ENCODE data around the gene RRP1B.

RRP1B gene

DNA sequence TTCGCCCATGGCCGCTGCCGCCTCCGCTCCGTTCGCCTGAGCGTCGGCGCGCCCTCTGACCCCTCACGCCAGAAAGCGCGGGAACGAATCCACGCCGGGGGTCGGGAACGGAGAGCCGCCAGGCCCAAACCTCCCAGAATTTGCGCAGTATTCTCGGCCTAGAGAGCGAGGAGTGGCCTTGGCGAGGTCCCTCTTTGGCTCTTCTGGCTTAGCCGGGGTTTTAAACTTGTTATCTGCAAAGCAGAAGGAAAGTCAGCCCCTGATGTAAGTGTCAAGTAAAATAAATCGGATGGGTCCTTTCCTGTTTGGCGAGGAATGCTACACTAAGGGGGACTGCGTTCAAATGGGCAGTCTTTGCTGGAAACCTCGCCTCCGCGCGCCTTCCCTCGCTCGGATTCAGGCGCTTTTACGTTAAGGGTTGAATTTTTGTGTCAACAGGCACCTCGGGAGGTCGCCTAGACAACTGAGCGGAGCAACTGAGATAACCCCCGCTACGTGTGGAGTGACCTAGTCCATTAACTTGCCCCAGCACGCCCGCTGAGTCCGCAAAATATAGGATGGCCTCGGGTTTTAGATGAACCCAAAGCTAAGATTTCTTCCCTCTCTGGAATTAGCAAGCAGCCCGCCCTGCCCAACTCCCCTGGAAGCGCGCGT lies 1.1 kb upstream of the RRP1B start:
- Histone ChIP-seq H3K27ac (ENCODE audit: low read length) (no peak overlapping the region), H3K27me3 (ENCODE audit: low read depth, low read length) (no peaks in the 10 kb centered on the region), H3K4me3 (ENCODE audit: low read depth in 1 of 2, low read length in 2 of 2) (no peak overlapping the region), H3K9me3 (ENCODE audit: control insufficient read depth in 1 of 2, low read length in 2 of 2) (no peaks in the 10 kb centered on the region), H3K4me1 (ENCODE audit: control insufficient read depth in 1 of 2, insufficient read depth in 2 of 2, low read length in 2 of 2) (peaks cover 0 to 18% of the 10 kb centered on the region in 2 donors), H3K36me3 (ENCODE audit: control insufficient read depth in 1 of 2, insufficient read depth in 2 of 2, low read length in 2 of 2) (no peaks in the 10 kb centered on the region)

DNA sequence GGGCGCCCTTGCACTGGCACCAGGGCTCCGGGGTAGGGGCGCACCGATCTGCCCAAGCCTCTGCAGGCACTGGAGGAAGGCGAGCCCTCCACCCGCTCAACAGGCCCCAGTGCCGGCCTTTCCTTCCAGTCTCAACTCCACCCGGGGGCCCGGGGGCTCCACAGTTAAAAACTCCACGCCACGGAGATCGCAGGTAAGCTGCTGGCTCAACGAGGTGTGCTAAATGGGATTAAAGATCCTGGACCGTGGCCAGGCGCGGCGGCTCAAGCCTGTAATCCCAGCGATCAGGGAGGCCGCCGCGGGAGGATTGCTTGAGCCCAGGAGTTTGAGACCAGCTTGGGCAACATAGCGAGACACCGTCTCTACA lies 608 bp upstream of the RRP1B start:
- Histone ChIP-seq H3K4me3 (ENCODE audit: low read depth in 1 of 2, low read length in 2 of 2) (peak overlapping the region in 1 of 2 donors; percentile 95), H3K36me3 (ENCODE audit: control insufficient read depth in 1 of 2, insufficient read depth in 2 of 2, low read length in 2 of 2) (peaks cover 0 to 4% of the 10 kb centered on the region in 2 donors), H3K27me3 (ENCODE audit: low read depth, low read length) (no peaks in the 10 kb centered on the region)

DNA sequence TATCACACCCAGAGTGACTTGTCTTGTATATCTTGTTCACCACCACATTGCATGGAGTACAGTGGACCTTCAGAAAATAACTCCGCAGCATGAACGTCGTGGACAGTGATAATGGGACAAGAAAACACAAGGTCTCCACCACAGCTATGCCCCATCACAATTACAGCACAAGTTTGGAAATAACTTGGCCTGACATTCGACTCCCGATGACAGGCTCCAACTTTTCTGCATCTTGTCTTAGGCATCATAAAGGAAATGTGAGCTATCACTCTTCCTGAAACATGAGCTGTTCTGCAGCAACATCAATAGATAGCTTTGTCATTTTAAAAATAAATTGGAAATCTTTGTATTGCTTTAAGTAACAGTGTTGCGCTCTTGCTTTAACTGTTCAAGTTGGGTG lies 2.9 kb downstream of the RRP1B start:
- Histone ChIP-seq H3K36me3 (ENCODE audit: control insufficient read depth in 1 of 2, insufficient read depth in 2 of 2, low read length in 2 of 2) (peaks cover 2 to 20% of the 10 kb centered on the region in 2 donors), H3K27me3 (ENCODE audit: low read depth, low read length) (no peaks in the 10 kb centered on the region), H3K27ac (ENCODE audit: low read length) (no peak overlapping the region), H3K4me3 (ENCODE audit: low read depth in 1 of 2, low read length in 2 of 2) (no peak overlapping the region), H3K4me1 (ENCODE audit: control insufficient read depth in 1 of 2, insufficient read depth in 2 of 2, low read length in 2 of 2) (peaks cover 0 to 18% of the 10 kb centered on the region in 2 donors), H3K9me3 (ENCODE audit: control insufficient read depth in 1 of 2, low read length in 2 of 2) (no peaks in the 10 kb centered on the region)

More for the DNA sequence above, 608 bp upstream of the RRP1B start:
- peaks cover 0 to 18% of the 10 kb centered on the region in 2 donors for H3K4me1 ChIP-seq (ENCODE audit: control insufficient read depth in 1 of 2, insufficient read depth in 2 of 2, low read length in 2 of 2)
- no peak overlapping the region for H3K27ac ChIP-seq (ENCODE audit: low read length)
- no peaks in the 10 kb centered on the region for H3K9me3 ChIP-seq (ENCODE audit: control insufficient read depth in 1 of 2, low read length in 2 of 2)

DNA sequence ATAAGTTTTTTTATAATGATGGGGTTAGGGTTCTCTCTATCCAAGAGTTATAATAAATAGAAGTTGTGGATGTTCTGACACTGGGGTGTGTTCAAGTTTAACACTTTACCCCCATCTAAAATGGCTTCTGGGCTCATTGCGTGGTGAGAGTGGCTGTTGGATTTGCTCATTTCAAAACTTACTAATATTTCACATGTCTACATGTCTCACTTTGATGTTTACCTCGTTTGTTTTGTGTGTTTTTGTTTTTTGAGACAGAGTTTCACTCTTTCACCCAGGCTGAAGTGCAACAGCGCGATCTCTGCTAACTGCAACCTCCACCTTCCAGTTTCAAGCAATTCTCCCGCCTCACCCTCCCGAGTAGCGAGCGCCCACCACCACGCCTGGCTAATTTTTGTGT lies 3.7 kb downstream of the RRP1B start:
- Histone ChIP-seq H3K27me3 (ENCODE audit: low read depth, low read length) (no peaks in the 10 kb centered on the region), H3K4me1 (ENCODE audit: control insufficient read depth in 1 of 2, insufficient read depth in 2 of 2, low read length in 2 of 2) (peaks cover 0 to 18% of the 10 kb centered on the region in 2 donors), H3K27ac (ENCODE audit: low read length) (no peak overlapping the region), H3K36me3 (ENCODE audit: control insufficient read depth in 1 of 2, insufficient read depth in 2 of 2, low read length in 2 of 2) (peaks cover 2 to 20% of the 10 kb centered on the region in 2 donors), H3K9me3 (ENCODE audit: control insufficient read depth in 1 of 2, low read length in 2 of 2) (no peaks in the 10 kb centered on the region), H3K4me3 (ENCODE audit: low read depth in 1 of 2, low read length in 2 of 2) (no peak overlapping the region)

DNA sequence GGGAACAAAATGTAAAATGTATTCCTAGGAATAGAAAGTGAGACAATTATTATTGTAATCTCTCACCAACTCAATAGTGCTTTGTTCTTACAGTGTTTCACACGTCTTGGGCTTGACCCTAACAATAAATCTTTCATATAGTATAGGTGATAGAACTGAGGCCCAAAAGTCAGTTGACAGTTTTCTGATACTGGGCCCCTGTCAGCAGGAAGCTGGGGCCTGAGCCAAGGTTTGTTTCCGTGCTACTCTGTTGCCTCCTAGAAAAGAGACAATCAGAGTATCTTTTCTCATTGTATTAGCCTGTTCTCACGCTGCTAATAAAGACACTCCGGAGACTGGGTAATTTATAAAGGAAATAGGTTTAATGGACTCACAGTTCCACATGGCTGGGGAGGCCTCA lies 5.0 kb downstream of the RRP1B start:
- H3K27me3 ChIP-seq (ENCODE audit: low read depth, low read length), result no peaks in the 10 kb centered on the region
- no peaks in the 10 kb centered on the region for H3K9me3 ChIP-seq (ENCODE audit: control insufficient read depth in 1 of 2, low read length in 2 of 2)
- peaks cover 0 to 11% of the 10 kb centered on the region in 2 donors for H3K4me1 ChIP-seq (ENCODE audit: control insufficient read depth in 1 of 2, insufficient read depth in 2 of 2, low read length in 2 of 2)
- no peak overlapping the region for H3K27ac ChIP-seq (ENCODE audit: low read length)
- H3K36me3 ChIP-seq (ENCODE audit: control insufficient read depth in 1 of 2, insufficient read depth in 2 of 2, low read length in 2 of 2), result peaks cover 2 to 20% of the 10 kb centered on the region in 2 donors
- no peak overlapping the region for H3K4me3 ChIP-seq (ENCODE audit: low read depth in 1 of 2, low read length in 2 of 2)

DNA sequence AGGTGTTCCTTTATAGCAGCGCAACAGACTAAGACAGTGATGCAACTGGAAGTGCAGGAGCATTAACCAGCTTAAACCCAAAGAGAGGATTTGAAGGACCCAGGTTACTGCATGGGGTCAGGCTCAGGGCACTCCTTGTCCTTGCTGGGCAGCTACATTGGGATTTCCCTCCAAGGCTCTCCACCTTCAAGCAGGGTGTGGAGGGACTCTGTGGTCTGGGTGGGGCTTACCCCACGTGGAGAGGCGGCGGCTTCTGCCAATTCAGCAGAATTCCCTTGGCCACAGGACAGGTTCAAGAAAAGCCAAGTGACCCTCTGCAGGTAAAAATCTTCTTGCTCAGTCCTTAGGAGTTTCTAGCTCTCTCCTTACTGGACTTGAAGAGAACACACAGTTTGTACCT lies 6.5 kb downstream of the RRP1B start:
- Histone ChIP-seq H3K36me3 (ENCODE audit: control insufficient read depth in 1 of 2, insufficient read depth in 2 of 2, low read length in 2 of 2) (peaks cover 9 to 33% of the 10 kb centered on the region in 2 donors), H3K27ac (ENCODE audit: low read length) (no peak overlapping the region), H3K9me3 (ENCODE audit: control insufficient read depth in 1 of 2, low read length in 2 of 2) (no peaks in the 10 kb centered on the region), H3K27me3 (ENCODE audit: low read depth, low read length) (no peaks in the 10 kb centered on the region), H3K4me1 (ENCODE audit: control insufficient read depth in 1 of 2, insufficient read depth in 2 of 2, low read length in 2 of 2) (peaks cover 0 to 3% of the 10 kb centered on the region in 2 donors), H3K4me3 (ENCODE audit: low read depth in 1 of 2, low read length in 2 of 2) (no peak overlapping the region)

DNA sequence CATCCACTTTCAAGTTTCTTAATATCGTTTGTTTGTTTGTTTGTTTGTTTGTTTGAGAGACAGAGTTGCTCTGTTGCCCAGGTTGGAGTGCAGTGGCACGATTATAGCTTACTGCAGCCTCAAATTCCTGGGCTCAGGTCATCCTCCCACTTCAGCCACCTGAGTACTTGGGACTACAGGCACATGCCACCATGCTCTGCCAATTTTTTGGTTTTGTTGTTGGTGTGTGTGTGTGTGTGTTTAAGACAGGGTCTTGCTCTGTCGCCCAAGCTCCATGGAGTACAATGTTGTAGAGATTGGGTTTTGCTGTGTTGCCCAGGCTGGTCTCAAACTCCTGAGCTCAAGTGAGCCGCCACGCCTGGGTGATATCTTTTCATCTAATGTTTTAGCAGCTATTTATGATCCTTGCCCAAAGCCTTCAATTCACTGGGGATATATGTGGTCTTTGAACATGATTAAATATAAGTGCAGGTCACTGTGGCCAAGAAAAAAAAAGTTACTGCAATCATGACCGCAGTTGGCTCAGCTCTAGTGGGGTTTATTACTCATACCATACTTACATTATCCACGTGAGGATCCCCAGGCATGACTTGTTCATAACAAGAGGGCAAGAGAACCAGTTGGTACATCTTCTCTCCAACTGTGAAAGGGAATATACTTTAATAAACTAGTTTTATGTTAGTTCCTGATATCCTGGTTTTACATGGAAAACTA lies 8.0 kb downstream of the RRP1B start:
- H3K4me3 ChIP-seq (ENCODE audit: low read depth in 1 of 2, low read length in 2 of 2), result no peak overlapping the region

DNA sequence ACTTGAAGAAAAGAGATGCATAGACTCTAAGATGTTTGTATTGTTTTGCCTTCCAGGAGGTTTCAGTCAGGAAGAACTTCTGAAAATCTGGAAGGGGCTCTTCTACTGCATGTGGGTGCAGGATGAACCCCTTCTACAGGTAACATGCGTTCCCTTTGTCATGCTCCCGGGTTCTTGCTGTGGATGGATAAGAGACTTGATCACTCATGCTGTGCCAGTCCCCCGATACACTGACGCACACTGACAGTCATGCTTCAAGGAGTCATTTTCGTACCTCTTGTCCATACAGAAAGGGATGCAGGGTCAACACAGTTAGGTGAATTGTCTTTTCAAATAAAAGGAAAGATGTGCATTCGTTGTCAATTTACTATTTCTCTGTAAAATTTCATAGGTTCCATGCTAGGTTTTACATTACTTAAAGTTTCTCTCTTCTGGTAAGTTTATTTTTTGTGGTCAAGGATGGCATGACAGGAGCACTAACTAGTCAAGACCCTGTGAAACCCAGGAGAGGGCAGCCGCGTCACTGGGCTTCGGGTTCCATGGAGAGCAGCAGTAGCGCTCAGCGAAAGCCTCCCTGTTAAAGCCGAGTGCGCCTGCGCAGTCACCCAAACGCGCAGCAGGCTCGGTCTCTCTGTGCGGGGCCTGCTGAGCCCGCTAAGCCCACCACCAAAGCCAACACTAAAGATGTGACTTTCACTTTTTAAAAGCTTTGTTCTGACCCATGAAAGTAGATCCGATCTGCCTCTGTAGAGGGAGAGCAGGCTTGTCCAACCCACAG lies 10.7 kb downstream of the RRP1B start:
- H3K27me3 ChIP-seq (ENCODE audit: low read depth, low read length), result no peaks in the 10 kb centered on the region
- no peak overlapping the region for H3K4me3 ChIP-seq (ENCODE audit: low read depth in 1 of 2, low read length in 2 of 2)
- no peaks in the 10 kb centered on the region for H3K4me1 ChIP-seq (ENCODE audit: control insufficient read depth in 1 of 2, insufficient read depth in 2 of 2, low read length in 2 of 2)
- H3K9me3 ChIP-seq (ENCODE audit: control insufficient read depth in 1 of 2, low read length in 2 of 2), result no peaks in the 10 kb centered on the region
- H3K36me3 ChIP-seq (ENCODE audit: control insufficient read depth in 1 of 2, insufficient read depth in 2 of 2, low read length in 2 of 2), result peaks cover 26 to 53% of the 10 kb centered on the region in 2 donors
- H3K27ac ChIP-seq (ENCODE audit: low read length), result no peak overlapping the region

More for the DNA sequence above, 8.0 kb downstream of the RRP1B start:
- Histone ChIP-seq H3K9me3 (ENCODE audit: control insufficient read depth in 1 of 2, low read length in 2 of 2) (no peaks in the 10 kb centered on the region), H3K27ac (ENCODE audit: low read length) (no peak overlapping the region), H3K36me3 (ENCODE audit: control insufficient read depth in 1 of 2, insufficient read depth in 2 of 2, low read length in 2 of 2) (peaks cover 18 to 47% of the 10 kb centered on the region in 2 donors), H3K27me3 (ENCODE audit: low read depth, low read length) (no peaks in the 10 kb centered on the region), H3K4me1 (ENCODE audit: control insufficient read depth in 1 of 2, insufficient read depth in 2 of 2, low read length in 2 of 2) (no peaks in the 10 kb centered on the region)

DNA sequence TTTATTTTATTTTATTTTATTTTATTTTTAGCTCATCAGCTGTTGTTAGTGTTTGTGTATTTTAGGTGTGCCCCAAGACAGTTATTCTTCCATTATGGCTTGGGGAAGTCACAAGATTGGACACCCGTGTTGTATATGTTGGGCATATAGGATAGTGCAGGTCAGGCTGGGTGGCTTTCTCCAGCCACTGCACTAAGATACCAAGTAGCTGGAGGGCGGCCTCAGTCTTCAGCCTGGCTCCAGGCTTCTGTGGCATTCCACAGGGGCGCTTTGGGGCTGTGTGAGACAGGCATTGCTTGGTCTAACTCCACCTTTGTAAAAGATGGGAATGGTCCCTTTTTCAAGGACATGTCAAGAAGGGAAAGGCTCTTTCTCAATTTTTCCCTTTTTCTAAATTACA lies 16.5 kb downstream of the RRP1B start:
- H3K36me3 ChIP-seq (ENCODE audit: control insufficient read depth in 1 of 2, insufficient read depth in 2 of 2, low read length in 2 of 2), result peaks cover 37 to 56% of the 10 kb centered on the region in 2 donors
- no peak overlapping the region for H3K27ac ChIP-seq (ENCODE audit: low read length)
- no peaks in the 10 kb centered on the region for H3K9me3 ChIP-seq (ENCODE audit: control insufficient read depth in 1 of 2, low read length in 2 of 2)
- H3K27me3 ChIP-seq (ENCODE audit: low read depth, low read length), result no peaks in the 10 kb centered on the region
- H3K4me3 ChIP-seq (ENCODE audit: low read depth in 1 of 2, low read length in 2 of 2), result no peak overlapping the region
- H3K4me1 ChIP-seq (ENCODE audit: control insufficient read depth in 1 of 2, insufficient read depth in 2 of 2, low read length in 2 of 2), result no peaks in the 10 kb centered on the region

DNA sequence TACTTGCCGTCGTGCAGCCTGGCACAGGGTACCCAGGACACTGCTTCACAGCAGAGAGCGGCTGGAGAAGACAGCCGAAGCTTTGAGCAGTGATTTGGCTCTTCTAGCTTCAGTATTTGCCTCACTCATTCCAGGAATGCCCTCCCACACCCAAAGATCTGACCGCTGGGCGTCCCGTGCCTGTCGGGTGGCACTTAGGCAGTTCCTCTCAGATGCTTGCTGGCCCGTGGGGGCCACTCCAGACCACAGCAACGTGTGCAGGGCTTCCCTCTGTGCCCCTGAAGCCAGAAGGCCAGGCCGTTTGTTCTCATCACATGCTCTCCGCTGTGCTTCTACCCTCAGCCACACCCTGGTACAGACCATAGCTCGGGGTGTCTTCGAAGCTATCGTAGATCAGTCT lies 17.0 kb downstream of the RRP1B start:
- Histone ChIP-seq H3K27me3 (ENCODE audit: low read depth, low read length) (no peaks in the 10 kb centered on the region), H3K36me3 (ENCODE audit: control insufficient read depth in 1 of 2, insufficient read depth in 2 of 2, low read length in 2 of 2) (peaks cover 33 to 50% of the 10 kb centered on the region in 2 donors), H3K27ac (ENCODE audit: low read length) (no peak overlapping the region), H3K4me3 (ENCODE audit: low read depth in 1 of 2, low read length in 2 of 2) (no peak overlapping the region), H3K4me1 (ENCODE audit: control insufficient read depth in 1 of 2, insufficient read depth in 2 of 2, low read length in 2 of 2) (no peaks in the 10 kb centered on the region), H3K9me3 (ENCODE audit: control insufficient read depth in 1 of 2, low read length in 2 of 2) (no peaks in the 10 kb centered on the region)

DNA sequence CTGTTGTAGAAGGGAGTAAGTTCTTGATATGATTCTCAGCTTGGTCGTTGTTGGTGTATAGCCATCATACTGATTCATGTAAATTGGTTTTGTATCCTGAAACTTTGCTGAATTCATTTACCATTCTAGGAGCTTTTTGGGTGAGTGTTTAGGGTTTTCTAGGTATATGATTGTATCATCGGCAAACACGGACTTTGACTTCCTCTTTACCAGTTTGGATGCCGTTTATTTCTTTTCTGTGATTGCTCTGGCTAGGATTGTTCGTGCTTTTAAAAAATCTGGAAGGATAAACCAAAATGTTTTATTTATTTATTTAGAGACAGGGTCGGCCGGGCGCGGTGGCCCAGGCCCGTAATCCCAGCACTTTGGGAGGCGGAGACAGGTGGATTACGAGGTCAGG lies 20.6 kb downstream of the RRP1B start:
- Histone ChIP-seq H3K4me1 (ENCODE audit: control insufficient read depth in 1 of 2, insufficient read depth in 2 of 2, low read length in 2 of 2) (no peaks in the 10 kb centered on the region), H3K36me3 (ENCODE audit: control insufficient read depth in 1 of 2, insufficient read depth in 2 of 2, low read length in 2 of 2) (peaks cover 44 to 58% of the 10 kb centered on the region in 2 donors), H3K9me3 (ENCODE audit: control insufficient read depth in 1 of 2, low read length in 2 of 2) (no peaks in the 10 kb centered on the region), H3K4me3 (ENCODE audit: low read depth in 1 of 2, low read length in 2 of 2) (no peak overlapping the region), H3K27ac (ENCODE audit: low read length) (no peak overlapping the region), H3K27me3 (ENCODE audit: low read depth, low read length) (no peaks in the 10 kb centered on the region)

Measured in muscle layer of duodenum (tissue), 2 donors.